HepG2 (cell line): ENCODE data around the gene MAEA. TPM values are rescaled to one million over a fixed set of nuclear protein-coding genes. Genes with fewer than 3 reads are reported as not detected.

ENCODE experiments used
- ATAC-seq: fragments of 200-7000 bp; cut with Tn5 transposase; 3 replicates; pipeline ENCODE4 v1.9.1; 2020; ENCODE audit warnings: mild to moderate bottlenecking, moderate library complexity
- BruUV-seq: library from RNA; stranded (reverse); fragments of 400-500 nt; replicated peaks from 2 replicates; lab custom pipeline; 2021; lab: Mats Ljungman, UMichigan
- CTCF ChIA-PET: fragments of 300-600 bp; formaldehyde crosslinking; extraction: SDS; loops from one replicate; lab custom pipeline; 2021; ENCODE audit warnings: low total read pairs, inconsistent platforms, low intra/inter-chr PET ratio; lab: Yijun Ruan, JAX
- POLR2A ChIA-PET: fragments of 350-600 bp; sonication (Branson Sonifier 250); formaldehyde crosslinking; loops from one replicate; lab custom pipeline; 2020; ENCODE audit warnings: antibody characterized with exemption, inconsistent platforms; lab: Yijun Ruan, JAX
- DNase-seq: peaks from one replicate; pipeline ENCODE4 v3.0.0-alpha.2; 2015; ENCODE audit warnings: low spot score
- FAIRE-seq: peaks from 3 replicates; lab custom pipeline; 2011; peaks lifted over from hg19 to GRCh38; lab: Jason Lieb, UNC
- H2AFZ ChIP-seq: one replicate; pipeline ENCODE4 v1.6.1; 2011; ENCODE audit warnings: low read length, inconsistent platforms
- H3K27ac ChIP-seq: fragments of 300-600 bp; 3 replicates; pipeline ENCODE4 v1.8.0; 2011; ENCODE audit warnings: mixed run types, mild to moderate bottlenecking, mixed read lengths, low read length, inconsistent platforms; ENCODE audit not compliant: insufficient read depth; ENCODE audit errors: extremely low read length
- H3K27me3 ChIP-seq, 2 experiments: fragments of 200-600 bp in 1 of 2; 2 replicates in 1 of 2; 3 replicates in 1 of 2; pipeline versions ENCODE4 v1.6.0 to v1.8.0; 2011; ENCODE audit warnings: low read length in 2 of 2, mild to moderate bottlenecking in 2 of 2, moderate library complexity in 2 of 2, inconsistent platforms in 1 of 2; ENCODE audit not compliant: insufficient read depth in 2 of 2, control insufficient read depth in 1 of 2
- H3K36me3 ChIP-seq, 2 experiments: fragments of 200-600 bp in 1 of 2; replicated peaks in 1 of 2; 2 replicates in 1 of 2; 3 replicates in 1 of 2; pipeline versions ENCODE4 v1.5.1 to v1.8.0; 2011; ENCODE audit warnings: low read length in 2 of 2, inconsistent platforms in 1 of 2; ENCODE audit not compliant: insufficient read depth in 2 of 2, control insufficient read depth in 1 of 2
- H3K4me1 ChIP-seq: 2 replicates; pipeline ENCODE4 v1.5.1; 2012; ENCODE audit warnings: low read length, inconsistent platforms; ENCODE audit not compliant: insufficient read depth
- H3K4me2 ChIP-seq: 2 replicates; pipeline ENCODE4 v1.6.0; 2011; ENCODE audit warnings: low read depth, low read length, inconsistent platforms
- H3K4me3 ChIP-seq, 3 experiments: fragments of 200-600 bp in 1 of 3; sonication (generic), shearing (Covaris generic) in 1 of 3; replicated peaks in 1 of 3; 2 replicates each; pipeline ENCODE4 v1.5.1; 2011 to 2016; ENCODE audit warnings: low read length in 3 of 3, inconsistent platforms in 2 of 3, low read depth in 2 of 3, mild to moderate bottlenecking in 2 of 3, control low read depth in 1 of 3, mixed read lengths in 1 of 3; ENCODE audit not compliant: insufficient read depth in 1 of 3
- H3K79me2 ChIP-seq: one replicate; pipeline ENCODE4 v1.6.1; 2011; ENCODE audit warnings: low read length, inconsistent platforms; ENCODE audit not compliant: insufficient read depth
- H3K9ac ChIP-seq: 2 replicates; pipeline ENCODE4 v1.6.0; 2011; ENCODE audit warnings: mild to moderate bottlenecking, low read depth, low read length, inconsistent platforms; ENCODE audit not compliant: insufficient read depth
- H3K9me3 ChIP-seq: 2 replicates; pipeline ENCODE4 v1.5.1; 2012; ENCODE audit warnings: mild to moderate bottlenecking, low read length
- H4K20me1 ChIP-seq: 2 replicates; pipeline ENCODE4 v1.6.0; 2011; ENCODE audit warnings: inconsistent platforms, mild to moderate bottlenecking, low read length, moderate library complexity; ENCODE audit not compliant: insufficient read depth
- ATF3 ChIP-seq: sonication (generic); formaldehyde crosslinking; IDR thresholded peaks from 2 replicates; pipeline ENCODE4 v1.4.0; 2020; ENCODE audit warnings: missing genetic modification reagents
- FOSL2 ChIP-seq: sonication (generic); formaldehyde crosslinking; IDR thresholded peaks from 2 replicates; pipeline ENCODE4 v1.4.0; 2020; ENCODE audit warnings: missing genetic modification reagents
- GABPA ChIP-seq, 2 experiments: IDR thresholded peaks; 2 replicates each; pipeline ENCODE4 v1.6.1; 2011 to 2016; ENCODE audit warnings: low read depth in 2 of 2, low read length in 1 of 2, missing biosample characterization in 1 of 2, missing genetic modification characterization in 1 of 2
- GTF3A ChIP-seq: sonication (generic); formaldehyde crosslinking; conservative IDR thresholded peaks from 2 replicates; pipeline ENCODE4 v1.4.0; 2020; ENCODE audit warnings: mild to moderate bottlenecking, missing genetic modification reagents
- HNF1B ChIP-seq: sonication (generic); formaldehyde crosslinking; IDR thresholded peaks from 2 replicates; pipeline ENCODE4 v1.5.1; 2020; ENCODE audit warnings: mild to moderate bottlenecking, moderate library complexity, missing genetic modification reagents
- NR3C1 ChIP-seq: sonication (generic); formaldehyde crosslinking; IDR thresholded peaks from 2 replicates; pipeline ENCODE4 v1.4.0; 2020; ENCODE audit warnings: missing genetic modification reagents
- PCBP2 ChIP-seq: fragments of 200-400 bp; formaldehyde crosslinking; optimal IDR thresholded peaks from 2 replicates; pipeline ENCODE3; 2018; ENCODE audit warnings: low read length, low read depth; ENCODE audit not compliant: poor library complexity, severe bottlenecking
- SATB2 ChIP-seq: sonication (generic); formaldehyde crosslinking; IDR thresholded peaks from 2 replicates; pipeline ENCODE4 v1.5.0; 2020; ENCODE audit warnings: missing genetic modification reagents
- SMAD9 ChIP-seq: sonication (generic); formaldehyde crosslinking; IDR thresholded peaks from 2 replicates; pipeline ENCODE4 v1.5.1; 2020; ENCODE audit warnings: mild to moderate bottlenecking, missing genetic modification reagents
- SNAPC5 ChIP-seq: sonication (generic); formaldehyde crosslinking; IDR thresholded peaks from 2 replicates; pipeline ENCODE4 v1.8.1; 2023; ENCODE audit warnings: mild to moderate bottlenecking, missing genetic modification reagents, borderline replicate concordance
- SP1 ChIP-seq, 2 experiments: fragments of 450-650 bp in 1 of 2; sonication (generic) in 1 of 2; formaldehyde crosslinking in 1 of 2; IDR thresholded peaks; 2 replicates each; pipeline versions ENCODE4 v1.4.0 to v1.6.1; 2016 to 2020; ENCODE audit warnings: missing genetic modification reagents in 1 of 2
- TFDP2 ChIP-seq: sonication (generic); formaldehyde crosslinking; IDR thresholded peaks from 2 replicates; pipeline ENCODE4 v1.4.0; 2020; ENCODE audit warnings: missing genetic modification reagents
- TRIM22 ChIP-seq: fragments of 450-650 bp; IDR thresholded peaks from 2 replicates; pipeline ENCODE4 v1.6.1; 2017
- UBTF ChIP-seq: sonication (generic); formaldehyde crosslinking; IDR thresholded peaks from 2 replicates; pipeline ENCODE4 v1.4.0; 2020; ENCODE audit warnings: mild to moderate bottlenecking, missing genetic modification reagents
- ZBTB38 ChIP-seq: sonication (generic); formaldehyde crosslinking; IDR thresholded peaks from 2 replicates; pipeline ENCODE4 v1.5.1; 2020; ENCODE audit warnings: mild to moderate bottlenecking, missing genetic modification reagents
- ZNF143 ChIP-seq: sonication (generic); formaldehyde crosslinking; IDR thresholded peaks from 2 replicates; pipeline ENCODE4 v1.4.0; 2020; ENCODE audit warnings: missing genetic modification reagents
- ZNF20 ChIP-seq: sonication (generic); formaldehyde crosslinking; IDR thresholded peaks from 2 replicates; pipeline ENCODE4 v1.4.0; 2020; ENCODE audit warnings: mild to moderate bottlenecking, moderate library complexity, missing genetic modification reagents
- ZNF3 ChIP-seq: IDR thresholded peaks from 2 replicates; pipeline ENCODE4 v1.7.0; 2017; ENCODE audit warnings: inconsistent platforms
- WGBS: methylation state at CpG from one replicate; pipeline ENCODE4 v1.1.6; 2017; ENCODE audit warnings: low lambda C conversion rate; 5-methylcytosine and 5-hydroxymethylcytosine counted together
- in situ Hi-C: cut with HindIII; loops from 2 replicates; pipeline ENCODE4 v1.10.0; 2017; ENCODE audit warnings: low pct_unique_long_range_greater_than_20kb; ENCODE audit not compliant: extremely low pct_ligation_motif_present
- intact Hi-C: fragments of 100-400 bp; cut with micrococcal nuclease; formaldehyde crosslinking; loops from one replicate; pipeline ENCODE4 v1.10.0; 2022; ENCODE audit not compliant: unreplicated experiment
- polyA plus RNA-seq, 8 experiments: library from polyadenylated mRNA; depleted of rRNA in 3 of 8; stranded (reverse) in 7 of 8; unstranded in 1 of 8; fragments of >200 nt; fragmentation: Illumina TruSeq in 4 of 8; extraction: Trizol in 4 of 8; gene quantifications; 2 replicates each; pipeline versions ENCODE4 v1.2.1 to v1.2.3, GENCODE V29; 2011 to 2016; ENCODE audit warnings: low read depth in 4 of 8, missing spikeins in 1 of 8, mixed read lengths in 1 of 8; ENCODE audit not compliant: insufficient read depth in 1 of 8
- total RNA-seq, 5 experiments: library from RNA; depleted of rRNA; stranded (reverse); fragments of >200 nt; fragmentation: Illumina TruSeq; extraction: Trizol; gene quantifications; 2 replicates each; pipeline ENCODE4 v1.2.3, GENCODE V29; 2016; ENCODE audit warnings: low read depth in 1 of 5

MAEA gene
- total and polyA plus RNA-seq, 2 of the 13 experiments (the other 11 are each of a cell fraction or from before 2014, with no cell fraction given) = 52.0 to 57.1 TPM

- TF ChIP-seq HNF1B = no peak
- no peak for TF ChIP-seq ATF3 (CRISPR knock-in tag)
- no peak for TF ChIP-seq SNAPC5
- no peak for TF ChIP-seq ZBTB38
- TF ChIP-seq ZNF3 (CRISPR knock-in tag) = no peak
- no peak for TF ChIP-seq PCBP2
- TF ChIP-seq SMAD9 (CRISPR knock-in tag) = no peak
- TF ChIP-seq ZNF143 (CRISPR knock-in tag) = no peak
- no peak for TF ChIP-seq TFDP2
- no peak for TF ChIP-seq GTF3A (CRISPR knock-in tag)
- no peak for TF ChIP-seq ZNF20 (CRISPR knock-in tag)
- no peak for TF ChIP-seq TRIM22
- TF ChIP-seq UBTF (CRISPR knock-in tag) = no peak
- no peak for TF ChIP-seq FOSL2 (CRISPR knock-in tag)
- TF ChIP-seq SP1 (IDR thresholded peaks at IDR 0.05) = no peak
- no peak for TF ChIP-seq SP1 (CRISPR knock-in tag; IDR thresholded peaks at IDR 0.05)
- TF ChIP-seq NR3C1 (CRISPR knock-in tag) = no peak
- no peak for TF ChIP-seq SATB2
- TF ChIP-seq GABPA (IDR thresholded peaks at IDR 0.05; ENCODE audit: low read depth, low read length) = no peak
- TF ChIP-seq GABPA (CRISPR knock-in tag; IDR thresholded peaks at IDR 0.05; ENCODE audit: low read depth) = no peak
- Histone ChIP-seq H3K4me2 (no peak overlapping the region), H3K36me3 (peaks cover 21 to 57% of the 10 kb centered on the region in 2 experiments), H3K27me3 (no peaks in the 10 kb centered on the region), H3K9me3 (no peaks in the 10 kb centered on the region), H3K79me2 (no peaks in the 10 kb centered on the region), H4K20me1 (no peaks in the 10 kb centered on the region), H3K4me3 (no peak overlapping the region), H3K9ac (no peak overlapping the region), H3K27ac (no peak overlapping the region), H3K4me1 (peaks cover 1% of the 10 kb centered on the region; the same call in 1 of the 2 replicates), H2AFZ (no peak overlapping the region)
- in situ Hi-C loops = no loop called here
- ATAC-seq = no peak
- intact Hi-C loops = no loop called here
- POLR2A ChIA-PET = no interaction called here
- CTCF ChIA-PET = no interaction called here
- 98% methylated on average over 38 of the region's 38 CpGs for WGBS
- no peak for FAIRE-seq
- no peak for DNase-seq
- TSS peak; percentile 65 for BruUV-seq
Measured at GRCh38 chr4:1339489-1339888, 49.8 kb downstream of the MAEA start.
